Ovary (tissue), 3 donors: Measurements from ENCODE around the gene ZBTB33.

Experiments
- CTCF ChIP-seq, 3 donors: fragments of 450-650 bp in 2 of 3; fragments of 200-600 bp in 1 of 3; IDR thresholded peaks; one replicate each; pipeline versions ENCODE4 v1.5.1 to v1.8.0; 2016 to 2022; ENCODE audit warnings: antibody characterized with exemption in 3 of 3, mild to moderate bottlenecking in 1 of 3
- EP300 ChIP-seq: sonication (generic); formaldehyde crosslinking; IDR thresholded peaks from one replicate; pipeline ENCODE4 v1.6.1; 2017; ENCODE audit warnings: antibody characterized with exemption
- donor health status: DM: no; HTN: no; CAD: no.

GRCh38 chrX:120228187-120228908, 22.3 kb upstream of the ZBTB33 start:
- TF ChIP-seq CTCF (IDR thresholded peaks at IDR 0.05), result no peak
- TF ChIP-seq EP300, result no peak
